DND-41 (cell line): ENCODE results near the gene STRADB.

Experiments
- EZH2 ChIP-seq: IDR thresholded peaks from 3 replicates; pipeline ENCODE4 v1.6.1; 2012; ENCODE audit warnings: borderline replicate concordance, low read depth, mild to moderate bottlenecking, moderate library complexity, low read length, inconsistent platforms; ENCODE audit not compliant: severe bottlenecking
- TF ChIP-seq, protein P1 (sequence below): IDR thresholded peaks from 2 replicates; pipeline ENCODE4 v1.5.1; 2012; ENCODE audit warnings: borderline replicate concordance, low read length, moderate library complexity, mild to moderate bottlenecking; ENCODE audit not compliant: poor library complexity, severe bottlenecking; ENCODE audit errors: extremely low read depth

DNA sequence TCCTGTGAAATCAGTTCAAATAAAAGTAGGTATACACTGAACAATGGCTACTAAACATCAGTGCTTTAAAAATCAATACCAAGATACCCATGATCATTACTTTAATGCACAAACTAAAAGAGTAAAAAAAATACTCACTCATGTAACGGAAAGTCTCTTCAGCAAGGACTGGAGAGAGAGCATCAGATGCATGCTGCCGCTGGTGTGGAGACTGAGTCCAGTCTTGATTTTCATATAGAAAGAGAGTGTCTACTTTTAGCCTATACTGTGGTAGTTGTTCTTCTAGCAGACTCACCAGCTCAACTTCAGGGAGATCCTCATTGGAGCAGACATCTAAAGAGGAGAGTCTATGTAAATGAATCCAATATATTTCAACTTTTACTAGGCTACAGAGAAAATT lies 44.3 kb upstream of the STRADB start:
- TF ChIP-seq, protein P1, sequence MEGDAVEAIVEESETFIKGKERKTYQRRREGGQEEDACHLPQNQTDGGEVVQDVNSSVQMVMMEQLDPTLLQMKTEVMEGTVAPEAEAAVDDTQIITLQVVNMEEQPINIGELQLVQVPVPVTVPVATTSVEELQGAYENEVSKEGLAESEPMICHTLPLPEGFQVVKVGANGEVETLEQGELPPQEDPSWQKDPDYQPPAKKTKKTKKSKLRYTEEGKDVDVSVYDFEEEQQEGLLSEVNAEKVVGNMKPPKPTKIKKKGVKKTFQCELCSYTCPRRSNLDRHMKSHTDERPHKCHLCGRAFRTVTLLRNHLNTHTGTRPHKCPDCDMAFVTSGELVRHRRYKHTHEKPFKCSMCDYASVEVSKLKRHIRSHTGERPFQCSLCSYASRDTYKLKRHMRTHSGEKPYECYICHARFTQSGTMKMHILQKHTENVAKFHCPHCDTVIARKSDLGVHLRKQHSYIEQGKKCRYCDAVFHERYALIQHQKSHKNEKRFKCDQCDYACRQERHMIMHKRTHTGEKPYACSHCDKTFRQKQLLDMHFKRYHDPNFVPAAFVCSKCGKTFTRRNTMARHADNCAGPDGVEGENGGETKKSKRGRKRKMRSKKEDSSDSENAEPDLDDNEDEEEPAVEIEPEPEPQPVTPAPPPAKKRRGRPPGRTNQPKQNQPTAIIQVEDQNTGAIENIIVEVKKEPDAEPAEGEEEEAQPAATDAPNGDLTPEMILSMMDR: no peak
- TF ChIP-seq EZH2: no peak
